Astrocyte of the cerebellum (primary cell): ENCODE measurements around the gene ERICH6B.

Source experiments
- DNase-seq: peaks from one replicate; pipeline ENCODE4 v3.0.0-alpha.2; 2011; ENCODE audit warnings: low read depth
- H3K4me3 ChIP-seq: 2 replicates; pipeline ENCODE4 v1.5.1; 2011; ENCODE audit warnings: mild to moderate bottlenecking, low read depth, low read length, moderate library complexity
- in situ Hi-C: cut with HindIII; loops from 2 replicates; pipeline ENCODE4 v1.10.0; 2017; ENCODE audit warnings: low sequenced_read_pairs
- TF ChIP-seq, protein P1 (sequence below): IDR thresholded peaks from 2 replicates; pipeline ENCODE4 v1.5.1; 2012; ENCODE audit warnings: low read length, low read depth, moderate library complexity, mild to moderate bottlenecking; ENCODE audit errors: missing control alignments

The ERICH6B gene

DNA sequence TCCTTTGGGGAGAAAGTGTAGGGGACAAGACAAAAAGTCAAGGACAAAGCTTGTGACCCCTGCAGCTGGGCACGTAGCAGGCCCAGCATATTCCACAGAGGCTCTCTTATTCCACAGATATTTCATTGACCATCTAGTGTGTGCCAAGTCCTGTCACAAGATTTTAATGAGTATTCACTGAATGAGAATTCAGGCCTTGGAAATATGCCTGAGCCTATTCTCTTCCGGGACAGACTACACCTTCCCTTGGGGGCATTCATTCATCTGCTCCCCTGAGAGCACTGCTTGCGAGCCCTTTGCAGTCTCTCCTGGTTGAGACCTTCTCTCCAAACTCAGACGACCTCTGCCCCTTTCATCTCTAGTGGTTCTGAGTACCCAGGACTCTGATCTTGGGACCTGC lies 25.5 kb downstream of the ERICH6B start:
- TF ChIP-seq, protein P1, sequence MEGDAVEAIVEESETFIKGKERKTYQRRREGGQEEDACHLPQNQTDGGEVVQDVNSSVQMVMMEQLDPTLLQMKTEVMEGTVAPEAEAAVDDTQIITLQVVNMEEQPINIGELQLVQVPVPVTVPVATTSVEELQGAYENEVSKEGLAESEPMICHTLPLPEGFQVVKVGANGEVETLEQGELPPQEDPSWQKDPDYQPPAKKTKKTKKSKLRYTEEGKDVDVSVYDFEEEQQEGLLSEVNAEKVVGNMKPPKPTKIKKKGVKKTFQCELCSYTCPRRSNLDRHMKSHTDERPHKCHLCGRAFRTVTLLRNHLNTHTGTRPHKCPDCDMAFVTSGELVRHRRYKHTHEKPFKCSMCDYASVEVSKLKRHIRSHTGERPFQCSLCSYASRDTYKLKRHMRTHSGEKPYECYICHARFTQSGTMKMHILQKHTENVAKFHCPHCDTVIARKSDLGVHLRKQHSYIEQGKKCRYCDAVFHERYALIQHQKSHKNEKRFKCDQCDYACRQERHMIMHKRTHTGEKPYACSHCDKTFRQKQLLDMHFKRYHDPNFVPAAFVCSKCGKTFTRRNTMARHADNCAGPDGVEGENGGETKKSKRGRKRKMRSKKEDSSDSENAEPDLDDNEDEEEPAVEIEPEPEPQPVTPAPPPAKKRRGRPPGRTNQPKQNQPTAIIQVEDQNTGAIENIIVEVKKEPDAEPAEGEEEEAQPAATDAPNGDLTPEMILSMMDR = no peak
- in situ Hi-C loops = no loop called here
- no peak overlapping the region for H3K4me3 ChIP-seq
- no peak for DNase-seq

DNA sequence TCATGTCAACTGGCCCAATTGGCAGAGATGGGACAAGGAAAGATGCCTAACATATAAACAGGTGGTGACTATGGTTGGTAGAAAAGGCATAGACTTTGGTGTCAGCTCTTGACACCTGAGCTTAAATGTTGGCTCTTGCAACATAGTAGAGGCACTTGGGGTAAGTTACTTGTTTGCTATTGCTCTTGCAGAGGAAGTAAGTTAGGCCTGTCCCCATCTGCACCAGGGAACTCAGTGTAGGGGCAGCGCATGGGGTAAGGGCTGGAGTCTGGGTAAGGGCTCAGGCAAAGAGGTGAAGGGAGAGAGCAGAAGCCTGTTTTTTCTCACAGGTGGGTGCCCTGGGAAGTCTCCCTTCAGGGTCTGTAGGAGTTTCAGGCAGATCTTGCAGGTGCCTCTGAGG lies 27.6 kb downstream of the ERICH6B start:
- no peak for DNase-seq
- in situ Hi-C loops = no loop called here
- TF ChIP-seq, protein P1 = no peak
- H3K4me3 ChIP-seq = no peak overlapping the region

DNA sequence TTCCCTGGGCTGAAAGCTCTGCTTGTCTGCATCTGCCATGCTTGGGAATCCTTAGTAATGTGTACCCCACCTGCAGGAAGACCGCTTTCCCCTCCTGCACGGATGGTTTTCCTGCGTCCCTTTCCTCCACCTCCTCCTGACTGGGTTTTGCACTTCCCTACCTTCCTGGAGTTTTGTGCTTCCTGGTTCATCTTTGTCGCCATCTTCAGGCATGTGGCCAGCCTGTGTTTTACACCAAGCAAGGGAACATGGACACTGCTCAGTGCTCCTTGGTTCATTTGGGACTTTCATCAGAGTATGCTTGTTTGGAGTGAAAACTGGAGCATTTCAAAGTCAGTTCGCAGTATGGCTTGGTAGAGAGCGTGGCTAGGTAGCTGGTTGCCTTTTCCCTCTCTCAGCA lies 30.7 kb downstream of the ERICH6B start:
- TF ChIP-seq, protein P1 = no peak
- in situ Hi-C loops = no loop called here
- no peak for DNase-seq
- no peak overlapping the region for H3K4me3 ChIP-seq

DNA sequence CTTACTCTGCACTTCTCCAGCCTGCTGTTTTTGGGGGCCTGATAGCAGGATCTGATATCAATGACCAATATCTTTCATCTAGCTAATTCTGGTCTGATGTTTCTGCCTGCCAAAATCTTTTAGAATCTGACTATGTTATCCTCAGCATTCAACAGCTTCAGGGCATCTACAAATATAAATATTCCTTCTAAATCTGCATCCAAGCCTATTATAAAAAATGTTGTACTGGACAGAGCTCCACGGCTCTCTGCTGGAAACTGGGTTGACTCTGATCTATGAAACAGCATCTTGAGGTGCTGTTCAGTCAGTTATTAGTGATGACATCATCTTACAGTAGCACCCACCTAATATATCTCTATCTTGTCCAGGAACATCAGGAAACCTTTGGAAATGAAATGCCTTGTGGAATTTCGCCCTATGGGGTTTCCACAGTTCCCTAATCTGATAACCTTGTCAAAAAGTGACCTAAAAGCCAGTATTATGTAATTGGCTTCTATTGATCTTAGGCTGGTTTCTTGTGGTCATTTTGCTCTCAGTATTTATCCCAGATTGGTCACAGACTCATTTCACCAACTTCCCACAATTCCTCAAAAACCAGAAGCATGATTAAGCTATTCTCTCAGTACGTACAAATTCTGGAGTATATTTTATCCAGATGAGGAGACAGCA lies 33.0 kb downstream of the ERICH6B start:
- in situ Hi-C loops = no loop called here

DNA sequence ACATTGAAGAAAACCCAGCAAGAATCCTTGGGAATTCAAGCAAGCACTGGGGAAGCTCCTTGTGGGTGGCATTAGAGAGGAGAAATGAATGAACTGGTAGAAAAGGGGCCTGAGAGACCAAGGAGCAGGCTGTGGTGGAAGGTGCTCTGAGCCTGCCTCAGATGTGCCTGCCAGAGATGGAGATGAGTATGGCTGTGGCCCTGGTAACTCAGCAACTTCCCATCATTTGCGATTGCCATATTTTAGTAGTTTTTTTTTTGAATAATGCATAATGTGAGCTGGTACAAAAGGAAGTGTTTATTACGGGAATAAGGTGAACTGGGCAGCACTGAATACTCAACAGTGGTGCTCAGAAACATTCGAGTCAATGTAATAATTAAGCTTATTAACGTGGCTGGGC lies 39.1 kb downstream of the ERICH6B start:
- in situ Hi-C loops = loop anchor here (5.0 kb wide), 1 partner anchor 84 kb away; no protein-coding TSS in a partner anchor
- TF ChIP-seq, protein P1 = no peak
- no peak for DNase-seq
- H3K4me3 ChIP-seq = no peak overlapping the region

More for the DNA sequence above, 33.0 kb downstream of the ERICH6B start:
- TF ChIP-seq, protein P1 = no peak
- DNase-seq = no peak
- no peak overlapping the region for H3K4me3 ChIP-seq

DNA sequence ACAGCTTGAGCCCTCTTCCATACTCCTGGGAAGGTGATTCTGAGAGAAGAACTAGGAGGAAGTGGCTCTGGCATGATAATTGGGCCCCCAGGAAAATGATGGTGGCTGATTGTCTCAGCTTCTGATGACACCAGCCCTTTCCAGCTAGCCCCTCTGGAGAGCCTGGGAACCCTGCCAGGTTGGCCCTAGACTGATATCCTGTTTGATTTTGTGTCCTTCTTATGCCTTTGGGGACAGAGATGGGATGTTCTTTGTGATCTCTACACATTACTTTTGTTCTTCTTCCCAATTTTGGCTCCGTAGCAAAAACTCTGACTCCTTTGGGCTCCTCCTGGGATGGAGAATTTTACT lies 39.7 kb downstream of the ERICH6B start:
- no peak overlapping the region for H3K4me3 ChIP-seq
- TF ChIP-seq, protein P1 = no peak
- in situ Hi-C loops = loop anchor here (5.0 kb wide), 1 partner anchor 84 kb away; no protein-coding TSS in a partner anchor
- no peak for DNase-seq
